NB4 (cell line): ENCODE data around the gene B3GALT5.

Experiments used
- DNase-seq: peaks from one replicate; pipeline ENCODE4 v3.0.0; 2010; ENCODE audit warnings: low read depth
- H3K4me3 ChIP-seq: one replicate; pipeline ENCODE4 v1.5.1; 2011; ENCODE audit warnings: mild to moderate bottlenecking, low read depth, low read length, moderate library complexity
- MYC ChIP-seq: IDR thresholded peaks from 2 replicates; pipeline ENCODE4 v1.6.1; 2011; ENCODE audit warnings: low read depth, low read length
- POLR2A ChIP-seq: IDR thresholded peaks from 2 replicates; pipeline ENCODE4 v1.6.1; 2011; ENCODE audit warnings: mild to moderate bottlenecking; ENCODE audit not compliant: insufficient read length; ENCODE audit errors: extremely low read depth
- TF ChIP-seq, protein P1 (sequence below): IDR thresholded peaks from 2 replicates; pipeline ENCODE4 v1.6.1; 2011; ENCODE audit warnings: low read depth, low read length
- TF ChIP-seq, protein P2 (sequence below): IDR thresholded peaks from one replicate; pipeline ENCODE4 v1.5.1; 2012; ENCODE audit warnings: low read depth, low read length

Gene B3GALT5

DNA sequence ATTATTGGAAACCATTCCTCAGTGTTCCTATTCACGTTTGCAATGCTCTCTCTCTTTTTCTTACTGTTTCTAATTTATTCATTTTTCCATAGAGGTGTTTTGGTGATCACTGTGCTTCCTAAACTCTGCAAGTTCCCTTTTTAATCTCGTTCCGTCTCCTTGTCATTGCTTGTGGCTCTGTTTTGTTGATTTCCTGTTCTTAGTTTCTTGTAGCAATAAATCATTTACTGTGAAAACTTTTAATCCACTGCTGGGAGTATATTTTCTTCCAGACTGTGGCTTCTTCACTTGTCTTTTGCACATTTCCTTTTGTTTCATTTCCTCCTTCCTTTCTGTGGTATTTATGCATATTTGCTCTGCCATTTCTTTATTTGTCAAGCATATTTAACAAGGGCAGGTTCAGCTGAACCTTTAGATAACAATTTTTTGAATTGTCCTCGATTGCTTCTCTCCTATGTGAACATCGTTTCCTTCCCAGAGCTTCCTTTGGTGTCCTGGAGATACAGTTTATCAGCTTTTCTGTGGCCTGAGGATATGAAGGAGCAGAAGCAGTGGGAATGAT is 3.6 kb downstream of the B3GALT5 start:
- DNase-seq = no peak
- no peak overlapping the region for H3K4me3 ChIP-seq
- TF ChIP-seq MYC = no peak
- TF ChIP-seq, protein P1, sequence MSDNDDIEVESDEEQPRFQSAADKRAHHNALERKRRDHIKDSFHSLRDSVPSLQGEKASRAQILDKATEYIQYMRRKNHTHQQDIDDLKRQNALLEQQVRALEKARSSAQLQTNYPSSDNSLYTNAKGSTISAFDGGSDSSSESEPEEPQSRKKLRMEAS = no peak
- TF ChIP-seq, protein P2, sequence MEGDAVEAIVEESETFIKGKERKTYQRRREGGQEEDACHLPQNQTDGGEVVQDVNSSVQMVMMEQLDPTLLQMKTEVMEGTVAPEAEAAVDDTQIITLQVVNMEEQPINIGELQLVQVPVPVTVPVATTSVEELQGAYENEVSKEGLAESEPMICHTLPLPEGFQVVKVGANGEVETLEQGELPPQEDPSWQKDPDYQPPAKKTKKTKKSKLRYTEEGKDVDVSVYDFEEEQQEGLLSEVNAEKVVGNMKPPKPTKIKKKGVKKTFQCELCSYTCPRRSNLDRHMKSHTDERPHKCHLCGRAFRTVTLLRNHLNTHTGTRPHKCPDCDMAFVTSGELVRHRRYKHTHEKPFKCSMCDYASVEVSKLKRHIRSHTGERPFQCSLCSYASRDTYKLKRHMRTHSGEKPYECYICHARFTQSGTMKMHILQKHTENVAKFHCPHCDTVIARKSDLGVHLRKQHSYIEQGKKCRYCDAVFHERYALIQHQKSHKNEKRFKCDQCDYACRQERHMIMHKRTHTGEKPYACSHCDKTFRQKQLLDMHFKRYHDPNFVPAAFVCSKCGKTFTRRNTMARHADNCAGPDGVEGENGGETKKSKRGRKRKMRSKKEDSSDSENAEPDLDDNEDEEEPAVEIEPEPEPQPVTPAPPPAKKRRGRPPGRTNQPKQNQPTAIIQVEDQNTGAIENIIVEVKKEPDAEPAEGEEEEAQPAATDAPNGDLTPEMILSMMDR = no peak
- TF ChIP-seq POLR2A = no peak

DNA sequence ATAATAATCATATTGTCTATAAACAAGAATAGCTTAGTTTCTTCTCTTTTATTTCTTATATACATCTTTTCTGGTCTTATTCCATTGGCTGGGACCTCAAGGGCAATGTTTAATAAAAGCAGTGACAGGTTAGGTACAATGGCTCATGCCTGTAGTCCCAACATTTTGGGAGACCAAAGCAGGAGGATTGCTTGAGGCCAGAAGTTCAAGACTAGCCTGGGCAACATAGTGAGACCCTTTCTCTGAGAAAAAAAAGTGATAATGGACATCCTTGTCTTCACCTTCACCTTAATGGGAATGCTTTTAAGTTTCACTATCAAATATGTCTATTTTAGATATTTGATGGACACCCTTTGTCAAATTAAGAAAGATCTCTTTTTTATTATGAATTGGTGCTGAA is 8.1 kb downstream of the B3GALT5 start:
- no peak for DNase-seq
- no peak overlapping the region for H3K4me3 ChIP-seq
- TF ChIP-seq, protein P1 = no peak
- TF ChIP-seq, protein P2 = no peak
- TF ChIP-seq POLR2A (no peak), MYC (no peak)

DNA sequence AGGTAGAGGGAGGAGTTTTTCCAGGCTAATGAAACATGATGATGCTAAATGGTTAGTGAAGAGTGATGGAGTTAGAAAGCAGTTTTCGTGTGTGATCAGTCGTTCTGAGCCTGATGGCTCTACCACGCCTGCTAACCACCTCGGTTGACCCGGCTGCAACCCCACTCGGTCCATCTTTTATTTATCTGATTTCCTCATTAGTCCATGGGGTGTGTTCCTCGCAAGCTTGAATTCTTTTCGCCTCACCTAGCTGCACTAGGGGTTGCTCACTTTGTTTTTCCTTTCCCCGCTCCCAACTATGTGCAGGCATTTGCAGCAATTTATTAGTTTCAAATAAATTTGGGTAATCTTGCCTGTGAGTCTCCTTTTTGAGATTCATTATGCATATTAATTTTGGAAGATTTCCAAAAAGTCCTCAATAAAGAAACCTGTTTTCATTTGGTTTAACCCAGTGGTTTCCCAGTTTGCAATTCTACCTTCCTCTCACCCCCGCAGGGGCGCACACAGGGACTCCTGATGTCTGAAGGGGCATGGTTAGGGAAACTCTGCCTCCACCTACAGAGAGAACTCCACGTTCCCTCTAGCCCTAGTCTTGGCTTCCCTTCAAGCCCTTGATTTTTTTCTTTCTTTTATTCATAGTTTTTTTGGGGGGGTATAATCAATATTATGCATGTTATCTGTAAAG is 12.6 kb downstream of the B3GALT5 start:
- no peak for DNase-seq
- TF ChIP-seq, protein P2 = no peak
- TF ChIP-seq, protein P1 = no peak
- TF ChIP-seq POLR2A = no peak
- TF ChIP-seq MYC = no peak
- H3K4me3 ChIP-seq = no peak overlapping the region

DNA sequence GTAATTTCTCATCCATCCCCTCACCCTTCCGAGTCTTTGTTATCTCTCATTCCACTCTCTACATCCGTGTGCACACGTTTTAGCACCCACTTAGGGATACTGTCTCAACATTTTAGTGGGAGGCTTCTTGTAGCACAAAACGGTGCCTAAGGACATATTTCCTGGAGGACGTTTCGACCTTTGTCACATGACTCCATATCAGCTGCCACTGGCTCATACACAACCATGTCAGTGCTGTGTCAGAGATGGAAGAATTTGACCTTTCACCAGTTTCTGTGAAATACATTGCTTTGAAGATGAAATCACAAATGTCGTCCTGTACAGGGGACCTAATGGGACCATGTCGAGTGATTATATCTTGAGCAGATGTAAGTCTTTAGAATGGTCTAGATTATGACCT is 15.6 kb downstream of the B3GALT5 start:
- TF ChIP-seq, protein P1 = no peak
- TF ChIP-seq POLR2A (no peak), MYC (no peak)
- TF ChIP-seq, protein P2 = no peak
- H3K4me3 ChIP-seq = no peak overlapping the region
- no peak for DNase-seq

DNA sequence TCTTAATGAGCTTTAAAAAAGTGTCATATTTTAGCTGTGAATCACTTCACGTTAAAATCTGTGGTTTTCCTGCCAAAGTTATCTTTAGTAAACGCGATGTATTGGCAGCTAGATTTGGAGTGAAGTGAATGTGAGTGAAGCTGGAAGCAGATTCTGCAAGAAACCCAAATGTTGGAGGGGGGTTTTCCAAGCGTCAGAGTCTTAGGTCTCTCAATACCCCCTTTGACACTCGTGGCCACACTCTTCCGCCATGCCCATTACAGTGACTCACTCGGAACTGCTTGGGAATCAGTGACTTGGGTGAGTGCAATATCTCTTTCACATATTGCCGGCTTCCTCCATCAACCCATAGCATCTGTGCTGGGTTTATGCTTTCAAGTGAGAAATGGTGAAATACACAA is 17.5 kb downstream of the B3GALT5 start:
- no peak for DNase-seq
- H3K4me3 ChIP-seq = no peak overlapping the region
- TF ChIP-seq MYC (no peak), POLR2A (no peak)
- TF ChIP-seq, protein P1 = no peak
- TF ChIP-seq, protein P2 = no peak

DNA sequence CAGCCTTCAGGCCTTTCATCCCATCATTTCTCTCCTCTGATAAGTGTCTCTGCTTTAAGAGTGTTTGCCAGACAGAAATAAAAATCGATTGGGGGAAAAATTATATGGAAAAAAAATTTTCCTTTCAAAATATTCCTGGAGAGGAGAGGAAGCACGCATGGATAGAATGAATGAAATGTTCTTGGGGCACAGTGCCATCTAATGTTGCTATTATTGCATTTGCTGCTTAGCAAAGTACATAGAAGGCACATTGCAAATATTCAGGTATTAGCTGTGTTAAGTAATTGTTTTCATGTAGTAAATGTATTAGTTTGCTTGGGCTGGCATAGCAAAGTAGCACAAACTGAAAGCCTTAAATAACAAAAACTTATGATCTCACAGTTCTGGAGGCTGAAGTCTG is 18.1 kb downstream of the B3GALT5 start:
- TF ChIP-seq, protein P1 = no peak
- TF ChIP-seq, protein P2 = no peak
- TF ChIP-seq POLR2A (no peak), MYC (no peak)
- no peak overlapping the region for H3K4me3 ChIP-seq
- DNase-seq = no peak
